HG03139 (cell line): Measurements from ENCODE around the gene TMPRSS4.

ENCODE experiments used
- ATAC-seq: cut with Tn5 transposase; IDR thresholded peaks from one replicate; pipeline ENCODE4 v1.9.1; 2021; ENCODE audit not compliant: unreplicated experiment

TMPRSS4 gene

DNA sequence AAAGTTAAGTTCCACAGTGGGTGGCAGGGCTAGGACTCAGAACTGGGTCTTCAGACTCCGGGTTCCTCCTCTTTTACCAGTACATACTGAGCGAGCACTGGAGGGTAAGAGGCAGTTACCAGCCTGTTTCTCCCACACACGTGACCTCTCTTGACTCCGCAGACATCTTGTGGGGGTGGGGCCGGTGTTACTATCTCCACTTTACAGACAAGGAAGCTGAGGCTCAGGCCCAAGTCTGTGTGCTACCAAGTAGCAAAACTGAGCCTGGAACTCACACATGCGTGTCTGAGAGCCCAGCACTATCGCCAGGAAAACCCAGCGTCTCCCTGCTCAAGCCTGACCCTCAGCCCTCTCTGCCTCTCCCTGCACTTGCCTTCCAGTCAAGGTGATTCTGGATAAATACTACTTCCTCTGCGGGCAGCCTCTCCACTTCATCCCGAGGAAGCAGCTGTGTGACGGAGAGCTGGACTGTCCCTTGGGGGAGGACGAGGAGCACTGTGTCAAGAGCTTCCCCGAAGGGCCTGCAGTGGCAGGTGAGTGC lies 25.9 kb downstream of the TMPRSS4 start:
- ATAC-seq: no peak

DNA sequence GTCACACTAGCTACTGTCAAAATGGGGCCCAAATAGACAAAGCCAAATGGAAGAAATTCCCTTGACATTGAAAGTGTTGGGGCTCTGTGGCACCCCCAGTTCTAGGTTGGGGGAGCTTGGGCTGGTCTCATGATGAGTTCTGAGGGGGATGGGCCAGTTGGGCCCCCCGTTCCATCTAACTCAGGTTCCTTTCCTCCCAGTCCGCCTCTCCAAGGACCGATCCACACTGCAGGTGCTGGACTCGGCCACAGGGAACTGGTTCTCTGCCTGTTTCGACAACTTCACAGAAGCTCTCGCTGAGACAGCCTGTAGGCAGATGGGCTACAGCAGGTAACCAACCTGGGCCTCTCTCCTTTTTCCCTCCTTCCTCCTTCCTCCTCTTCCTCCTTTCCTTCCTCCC lies 27.6 kb downstream of the TMPRSS4 start:
- ATAC-seq: no peak

DNA sequence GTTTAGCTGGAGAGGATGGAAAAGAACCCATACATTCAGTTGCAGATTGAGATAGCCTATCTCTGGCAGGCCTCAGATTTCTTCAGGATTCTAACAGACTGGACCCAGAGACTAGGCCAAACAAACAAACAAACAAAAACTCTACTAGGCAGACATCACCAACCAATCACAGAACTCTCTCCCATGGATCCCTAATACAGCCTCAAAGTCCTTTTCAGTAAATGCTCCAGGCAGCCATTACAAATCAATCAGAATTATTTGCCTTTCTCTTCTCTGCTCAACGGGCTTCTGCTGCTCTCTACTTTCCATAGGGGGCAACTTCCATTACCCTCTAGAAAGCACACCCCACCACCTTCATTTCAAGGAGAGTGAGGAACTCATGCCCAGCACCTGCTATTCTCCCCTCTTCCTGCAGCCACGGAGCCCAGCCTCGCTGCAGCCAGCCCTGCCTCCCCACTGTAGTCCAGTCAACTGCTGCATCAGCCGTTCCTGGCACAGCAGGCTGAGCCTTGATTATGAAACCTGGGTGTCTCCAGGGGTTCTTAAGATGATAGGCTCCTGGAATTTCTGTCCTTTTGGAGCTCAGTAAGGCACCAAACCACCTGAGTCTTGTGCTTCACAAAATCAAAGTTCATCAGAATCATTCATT lies 28.9 kb downstream of the TMPRSS4 start:
- ATAC-seq: no peak

DNA sequence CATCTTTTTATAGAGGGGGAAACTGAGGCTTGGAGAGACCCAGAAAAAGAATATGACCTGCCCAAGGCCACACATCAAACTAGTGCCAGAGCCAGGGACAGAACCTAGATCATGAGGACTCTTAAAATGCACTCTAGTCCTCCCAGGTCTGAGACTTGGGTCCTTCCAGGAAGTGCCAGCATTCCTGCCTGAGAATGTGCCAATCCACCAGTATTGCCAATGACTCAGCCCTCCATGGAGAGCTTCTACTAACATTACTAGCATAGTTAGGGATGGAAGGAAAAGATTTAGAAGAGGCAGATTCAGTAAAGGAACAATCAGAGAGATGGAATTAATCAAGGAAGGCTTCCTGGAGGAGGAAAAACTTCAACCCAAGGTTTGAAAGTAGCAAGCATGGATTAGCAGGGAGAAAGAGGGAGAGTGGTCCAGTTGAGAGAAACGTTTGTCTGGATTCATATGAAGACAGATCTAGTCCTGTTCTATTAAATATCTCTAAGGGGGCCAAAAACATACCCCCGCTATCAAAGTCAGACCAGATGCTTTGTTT lies 30.0 kb downstream of the TMPRSS4 start:
- no peak for ATAC-seq

DNA sequence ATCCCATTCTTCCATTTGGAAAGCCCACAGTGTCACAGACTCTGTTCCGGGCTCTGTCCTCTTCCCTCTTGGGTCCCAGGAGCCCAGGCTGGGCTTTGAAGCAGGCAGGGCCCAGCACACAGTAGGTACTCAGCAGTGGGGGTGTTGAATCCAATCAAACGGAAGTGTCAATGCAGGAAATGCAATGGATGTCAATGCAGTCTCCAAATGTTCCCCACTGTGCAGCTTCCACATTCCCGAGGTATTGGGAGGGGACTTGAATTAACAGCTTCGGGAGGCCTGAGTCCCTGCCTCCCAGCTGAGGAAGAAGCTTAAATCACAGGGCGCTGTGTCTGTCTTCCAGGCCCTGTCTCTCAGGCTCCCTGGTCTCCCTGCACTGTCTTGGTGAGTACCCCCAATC lies 31.6 kb downstream of the TMPRSS4 start:
- no peak for ATAC-seq

DNA sequence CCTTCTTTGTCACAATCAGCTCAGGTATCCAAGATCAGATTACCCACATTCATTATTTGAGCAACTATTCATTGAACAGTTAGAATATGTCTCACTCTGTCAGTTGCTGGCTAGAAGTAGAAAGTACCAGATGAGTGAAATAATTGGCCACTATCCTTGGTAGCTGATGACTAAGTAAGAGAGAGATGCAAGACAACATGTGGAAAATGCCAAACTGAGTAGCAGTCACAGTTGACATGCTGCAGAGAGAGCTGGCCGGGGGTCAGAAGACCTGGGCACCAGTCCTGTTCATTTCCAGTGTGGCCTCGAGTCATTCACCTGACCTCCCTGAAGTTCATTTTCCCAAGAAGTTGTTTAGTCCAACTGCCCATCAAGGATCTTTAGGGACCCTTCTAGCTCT lies 32.4 kb downstream of the TMPRSS4 start:
- ATAC-seq: no peak

DNA sequence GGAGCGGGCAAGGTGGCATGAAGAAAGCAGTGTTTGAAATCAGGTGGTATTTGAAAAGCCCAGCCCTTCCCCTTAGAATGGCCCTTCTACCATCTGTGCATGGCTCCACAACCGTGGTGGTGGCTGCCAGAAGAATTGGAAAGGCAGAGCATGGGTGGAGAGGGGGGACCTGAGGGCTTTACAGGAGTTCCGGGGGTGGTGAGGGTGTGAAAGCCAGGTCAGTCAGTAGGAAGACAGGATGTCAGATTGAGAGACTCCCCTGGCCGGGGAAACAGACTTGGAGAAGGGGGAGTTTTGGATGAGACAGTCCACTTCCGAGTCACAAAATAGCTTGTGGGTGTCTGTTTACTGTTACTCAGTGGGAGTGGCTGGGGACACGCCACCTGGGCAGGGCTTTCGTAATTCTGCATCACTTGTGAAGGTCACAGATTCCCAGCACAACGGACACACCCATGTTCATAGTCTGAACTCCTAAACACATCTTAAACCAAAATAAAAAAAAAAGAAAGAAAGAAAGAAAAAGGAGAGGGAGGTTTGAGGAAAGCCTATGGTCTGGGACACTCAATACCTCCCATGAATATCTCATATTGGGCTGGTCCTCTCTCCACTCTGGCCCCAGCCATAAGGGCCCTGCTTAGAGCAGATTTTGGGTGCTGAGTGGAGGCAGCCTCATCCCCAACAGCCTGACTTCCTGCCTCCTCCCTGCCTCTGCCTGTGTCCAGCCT lies 34.3 kb downstream of the TMPRSS4 start:
- no peak for ATAC-seq

DNA sequence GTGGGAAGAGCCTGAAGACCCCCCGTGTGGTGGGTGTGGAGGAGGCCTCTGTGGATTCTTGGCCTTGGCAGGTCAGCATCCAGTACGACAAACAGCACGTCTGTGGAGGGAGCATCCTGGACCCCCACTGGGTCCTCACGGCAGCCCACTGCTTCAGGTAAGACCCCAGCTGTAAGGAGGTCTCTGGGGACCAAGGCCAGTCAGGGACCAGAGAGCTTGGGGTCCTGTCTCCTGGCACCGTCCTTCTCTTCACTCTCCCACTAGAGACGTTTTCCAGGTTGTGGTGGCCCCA lies 34.8 kb downstream of the TMPRSS4 start:
- no peak for ATAC-seq

DNA sequence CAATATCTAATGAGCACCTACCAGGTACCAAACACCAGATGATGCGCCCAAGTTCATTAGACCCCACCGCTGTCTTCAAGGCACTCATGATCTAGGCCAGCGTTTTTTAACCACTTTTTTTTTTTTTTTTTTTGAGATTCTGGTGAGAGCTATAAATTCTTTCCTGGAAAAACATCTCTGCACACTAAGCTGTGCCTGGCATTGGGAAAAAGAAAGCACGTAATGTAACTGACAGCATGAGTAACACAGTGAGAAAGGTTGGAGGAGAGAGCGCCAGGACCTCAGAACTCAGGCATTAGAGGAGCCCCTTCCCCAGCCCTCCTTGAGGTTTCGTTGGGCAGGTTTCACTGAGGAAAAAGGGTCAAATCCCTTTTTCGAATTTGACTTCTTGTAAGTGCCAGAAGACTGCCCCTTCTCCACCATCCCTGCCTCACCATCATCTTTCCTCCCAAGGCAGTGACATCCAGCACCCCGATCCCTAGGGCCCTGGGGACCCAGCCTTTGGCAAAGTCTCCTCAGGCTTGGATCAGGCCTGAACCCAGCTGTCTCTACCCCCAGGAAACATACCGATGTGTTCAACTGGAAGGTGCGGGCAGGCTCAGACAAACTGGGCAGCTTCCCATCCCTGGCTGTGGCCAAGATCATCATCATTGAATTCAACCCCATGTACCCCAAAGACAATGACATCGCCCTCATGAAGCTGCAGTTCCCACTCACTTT lies 36.0 kb downstream of the TMPRSS4 start:
- no peak for ATAC-seq

DNA sequence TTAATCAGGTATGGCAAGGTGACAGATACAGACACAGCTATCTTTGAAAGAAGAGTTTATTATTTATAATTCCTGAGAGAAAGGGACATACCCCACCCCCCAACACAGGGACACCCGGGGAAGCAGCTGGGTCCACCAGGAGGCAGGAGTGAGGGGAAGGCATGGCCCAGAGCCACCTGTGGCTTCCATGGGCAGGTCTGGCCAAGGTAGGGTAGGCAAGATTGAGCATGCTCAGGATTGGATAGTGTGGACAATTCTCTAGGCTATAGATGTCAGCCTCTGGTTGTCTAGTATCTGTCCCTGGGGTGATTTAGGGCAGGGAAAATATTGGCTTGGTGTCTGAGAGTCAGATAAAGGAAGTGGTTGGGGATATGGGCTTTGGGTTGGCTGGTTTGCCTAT lies 37.4 kb downstream of the TMPRSS4 start:
- ATAC-seq: no peak

DNA sequence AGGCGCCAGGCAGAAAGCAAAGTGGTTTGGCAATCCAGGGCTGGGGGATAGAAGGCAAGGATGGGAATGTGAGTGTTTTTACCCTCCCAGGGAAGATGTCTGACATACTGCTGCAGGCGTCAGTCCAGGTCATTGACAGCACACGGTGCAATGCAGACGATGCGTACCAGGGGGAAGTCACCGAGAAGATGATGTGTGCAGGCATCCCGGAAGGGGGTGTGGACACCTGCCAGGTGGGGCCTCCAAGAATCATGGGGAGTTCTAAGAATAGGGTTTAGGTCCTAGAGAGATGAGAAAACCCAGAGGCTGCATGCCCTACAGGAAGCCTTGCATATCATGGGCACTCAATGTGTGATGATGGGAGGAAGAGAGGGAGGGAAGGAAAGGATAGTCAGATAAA lies 38.2 kb downstream of the TMPRSS4 start:
- no peak for ATAC-seq

DNA sequence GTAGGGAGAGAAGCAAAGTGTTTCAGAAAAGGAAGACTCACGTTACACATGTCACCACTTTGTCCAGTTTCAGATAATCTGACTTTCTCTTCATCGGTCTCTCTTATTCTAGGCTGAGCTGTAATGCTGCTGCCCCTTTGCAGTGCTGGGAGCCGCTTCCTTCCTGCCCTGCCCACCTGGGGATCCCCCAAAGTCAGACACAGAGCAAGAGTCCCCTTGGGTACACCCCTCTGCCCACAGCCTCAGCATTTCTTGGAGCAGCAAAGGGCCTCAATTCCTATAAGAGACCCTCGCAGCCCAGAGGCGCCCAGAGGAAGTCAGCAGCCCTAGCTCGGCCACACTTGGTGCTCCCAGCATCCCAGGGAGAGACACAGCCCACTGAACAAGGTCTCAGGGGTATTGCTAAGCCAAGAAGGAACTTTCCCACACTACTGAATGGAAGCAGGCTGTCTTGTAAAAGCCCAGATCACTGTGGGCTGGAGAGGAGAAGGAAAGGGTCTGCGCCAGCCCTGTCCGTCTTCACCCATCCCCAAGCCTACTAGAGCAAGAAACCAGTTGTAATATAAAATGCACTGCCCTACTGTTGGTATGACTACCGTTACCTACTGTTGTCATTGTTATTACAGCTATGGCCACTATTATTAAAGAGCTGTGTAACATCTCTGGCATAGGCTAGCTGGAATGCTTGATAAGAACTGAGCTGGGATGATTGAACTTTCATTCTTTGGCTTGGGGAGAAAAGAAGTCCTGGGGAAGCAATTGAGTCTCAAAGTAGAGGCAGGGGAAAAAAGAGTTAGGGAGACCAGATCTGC lies 41.1 kb downstream of the TMPRSS4 start:
- ATAC-seq: no peak

DNA sequence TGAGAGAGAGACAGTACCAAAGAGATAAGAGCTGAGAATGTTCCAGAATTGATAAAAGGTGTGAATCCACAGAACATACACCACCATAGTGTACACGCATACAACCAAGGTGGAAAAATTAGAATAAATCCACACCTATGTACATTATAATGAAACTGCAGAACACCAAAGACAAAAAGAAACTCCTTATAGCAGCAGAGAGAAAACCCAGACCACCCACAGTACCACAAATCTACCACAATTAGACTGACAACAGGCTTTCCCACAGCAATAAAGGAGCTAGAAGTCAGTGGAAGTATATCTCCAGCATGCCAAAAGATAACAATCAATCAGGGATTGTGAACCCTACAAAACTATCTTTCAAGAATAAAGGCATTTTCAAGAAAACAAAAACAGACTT lies 43.9 kb downstream of the TMPRSS4 start:
- ATAC-seq: no peak

DNA sequence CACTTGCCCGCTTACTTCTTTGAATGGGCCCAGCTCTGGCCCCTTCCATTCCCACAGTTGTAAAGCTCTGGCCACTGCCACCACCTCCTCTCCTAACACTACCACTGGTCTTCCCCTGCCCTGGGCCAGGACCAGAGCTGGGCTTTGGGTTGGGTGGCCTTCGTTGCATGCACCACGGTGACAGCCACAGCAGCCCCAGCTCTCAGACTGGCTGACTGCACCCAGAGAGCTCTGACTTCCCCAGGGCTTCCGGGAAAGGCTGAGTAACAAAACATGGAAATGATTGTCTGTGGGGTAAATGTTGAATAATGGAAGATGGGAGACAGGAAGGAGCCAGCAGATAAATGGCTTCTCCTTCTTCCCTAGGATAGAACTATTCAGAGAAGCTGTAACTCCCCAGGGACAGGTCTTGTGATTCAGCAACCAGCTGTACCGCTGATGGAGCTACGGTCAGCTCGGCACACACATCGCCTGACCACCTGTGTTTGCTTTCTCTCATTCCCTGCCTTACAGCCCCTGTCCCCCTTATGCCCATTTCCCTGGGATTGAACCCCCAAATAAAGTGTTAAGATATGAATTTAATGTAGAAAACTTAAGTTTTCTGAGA lies 48.2 kb downstream of the TMPRSS4 start:
- ATAC-seq: no peak

DNA sequence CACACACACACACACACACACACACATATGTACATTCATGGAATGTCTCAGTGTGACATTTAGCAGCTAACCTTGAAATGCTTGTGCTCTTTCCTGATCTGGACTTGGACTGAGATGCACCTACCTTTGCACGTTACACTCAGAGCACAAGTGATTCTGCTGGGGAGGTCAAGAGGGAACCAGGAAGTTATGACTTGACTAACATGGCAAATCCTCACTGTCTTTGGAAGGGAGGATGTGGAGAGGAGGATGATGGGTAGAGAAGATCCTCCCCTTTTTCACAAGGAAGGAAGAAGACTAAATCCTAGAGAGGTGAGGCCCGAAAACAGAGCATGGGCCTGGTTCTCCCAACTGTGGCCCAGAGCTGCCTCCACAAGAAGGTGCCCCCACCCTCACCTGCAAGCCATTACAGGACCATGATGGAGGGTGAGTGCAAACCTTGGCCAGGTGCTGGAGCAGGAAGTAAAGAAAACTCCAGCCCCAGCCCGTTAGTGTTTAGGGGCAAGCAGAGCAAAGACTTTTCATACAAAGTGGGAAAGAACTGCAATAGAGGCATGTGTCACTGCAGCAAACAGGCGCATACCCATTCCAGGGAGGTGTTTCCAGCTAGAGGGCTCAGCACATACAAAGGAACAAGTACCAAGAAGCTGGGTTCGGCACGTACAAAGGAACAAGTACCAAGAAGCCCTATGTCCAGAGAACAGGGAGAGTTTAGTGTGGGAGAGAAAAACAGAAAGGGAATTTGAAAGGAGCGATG lies 49.4 kb downstream of the TMPRSS4 start:
- no peak for ATAC-seq

DNA sequence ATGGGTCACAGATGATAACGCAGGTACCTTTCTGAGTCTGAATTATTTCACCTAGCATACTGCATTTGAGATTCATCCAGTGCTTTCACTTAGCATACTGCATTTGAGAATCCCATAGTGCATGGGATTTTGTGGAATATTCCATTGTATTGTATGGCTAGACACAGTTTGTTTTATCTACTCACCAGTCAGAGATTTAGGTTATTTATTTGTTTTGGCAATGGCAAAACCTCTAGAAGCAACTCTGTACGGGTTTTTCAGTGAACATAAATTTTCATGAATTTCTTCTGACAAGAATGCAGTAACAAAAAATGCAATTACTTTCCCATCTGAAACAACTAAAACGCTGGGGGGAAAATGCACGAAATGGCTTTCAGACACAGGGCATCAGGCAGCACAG lies 51.4 kb downstream of the TMPRSS4 start:
- no peak for ATAC-seq

DNA sequence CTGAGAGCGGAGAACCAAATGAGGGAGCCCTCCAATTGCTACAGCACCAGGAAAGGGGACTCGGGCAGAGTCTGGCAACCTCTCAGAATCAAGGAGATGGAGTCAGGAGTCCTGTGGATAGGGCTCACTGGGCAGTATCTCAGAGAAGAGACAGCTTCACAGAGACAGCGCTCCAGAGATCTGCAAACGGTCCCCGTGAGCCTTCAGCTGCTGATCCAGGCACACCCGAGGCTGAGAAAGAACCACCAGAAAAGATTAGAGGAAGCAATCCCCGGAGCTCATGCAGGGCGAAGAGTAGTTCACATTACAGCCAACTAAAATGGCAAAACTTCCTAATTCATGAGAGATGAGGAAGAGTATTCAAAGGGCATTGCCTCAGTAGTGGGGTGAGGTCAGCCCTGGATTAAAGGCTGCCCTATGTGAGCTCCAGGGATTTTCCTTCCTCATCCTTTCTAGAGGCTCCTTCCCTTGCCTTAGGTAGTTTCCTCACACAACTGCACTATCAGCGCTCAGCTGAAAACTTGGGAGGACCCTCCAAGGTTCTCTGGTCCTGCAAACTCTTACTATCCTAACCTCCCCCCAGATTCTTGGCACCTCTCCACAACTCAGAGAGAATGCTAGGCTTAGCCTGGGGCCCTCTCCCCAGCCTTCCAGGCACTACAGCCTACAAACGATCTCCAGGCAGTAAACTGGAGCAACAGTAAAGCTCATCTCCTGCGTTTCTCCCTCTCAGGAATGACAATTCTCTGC lies 52.0 kb downstream of the TMPRSS4 start:
- no peak for ATAC-seq

DNA sequence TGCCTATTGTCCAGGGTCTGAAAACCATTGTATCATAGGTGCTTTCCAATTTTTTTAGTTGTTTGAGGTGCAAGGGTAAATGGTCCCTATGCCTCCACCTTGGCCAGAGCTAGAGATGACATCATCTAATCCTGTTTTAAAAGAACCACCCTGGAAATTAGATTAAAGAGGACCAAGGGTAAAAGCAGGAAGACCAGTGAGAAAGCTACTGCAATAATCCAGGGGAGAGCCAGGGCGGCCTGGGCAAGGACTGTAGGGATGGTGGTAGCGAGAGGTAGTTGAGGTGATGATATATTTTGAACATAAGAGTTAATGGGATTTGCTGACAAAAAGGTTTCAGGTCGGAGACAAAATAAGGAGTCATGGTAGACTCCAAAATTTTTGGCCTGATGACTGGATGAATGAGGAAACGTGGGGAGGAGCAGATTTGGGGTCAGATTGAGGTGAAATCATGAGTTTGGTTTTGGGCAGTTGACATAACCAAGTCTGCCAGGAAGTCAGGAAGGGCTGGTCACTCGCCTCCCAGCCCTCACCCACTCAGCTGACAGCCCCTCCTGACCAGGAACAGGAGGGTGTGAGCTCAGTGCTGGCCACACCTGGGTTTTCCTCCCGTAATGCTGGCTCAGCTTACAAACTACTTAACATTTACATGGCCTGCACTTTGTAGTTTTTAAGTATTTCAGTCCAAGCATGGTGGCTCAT lies 52.7 kb downstream of the TMPRSS4 start:
- ATAC-seq: no peak
